ENCODE results near the gene ACTN4.

Gene ACTN4

DNA sequence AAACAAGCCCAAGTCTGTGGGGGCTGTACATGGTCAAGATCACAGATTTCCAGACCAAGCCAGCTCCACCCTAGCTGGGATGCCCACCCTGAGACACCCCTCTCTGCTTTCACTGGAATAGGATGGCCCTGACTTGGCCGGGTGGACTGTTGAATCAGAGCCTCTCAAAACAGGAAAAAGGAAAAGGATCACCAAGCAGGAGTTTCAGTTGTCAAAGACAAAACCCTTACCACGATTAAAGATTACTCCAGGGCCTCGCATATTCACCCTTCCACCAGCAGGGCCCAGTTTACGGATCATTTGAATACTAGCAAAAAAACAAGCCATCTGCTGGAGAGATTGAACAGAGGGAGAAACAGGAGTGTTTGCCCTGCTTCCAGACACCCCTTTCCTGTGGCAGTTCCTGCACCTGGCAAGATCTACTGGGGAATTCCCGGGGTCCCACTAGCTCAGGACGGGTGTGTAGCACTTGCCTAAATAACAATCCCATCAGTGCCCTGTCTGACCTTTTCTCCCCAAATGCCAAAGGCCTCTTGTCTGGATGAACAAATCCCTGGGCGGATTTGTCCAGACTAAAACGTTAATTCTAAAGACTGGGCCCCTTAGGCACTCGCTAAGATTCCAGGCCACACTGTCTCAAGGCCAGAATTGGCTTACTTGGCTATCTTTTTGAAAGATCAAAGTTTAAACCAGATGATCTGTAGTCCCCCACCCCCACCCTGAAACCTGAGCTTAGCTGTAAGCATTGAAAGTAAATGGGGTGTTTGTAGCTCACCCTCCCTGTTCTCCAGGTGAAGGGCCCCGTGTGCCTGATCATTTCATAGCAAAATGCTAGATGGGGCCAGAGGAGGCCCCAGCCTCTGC is 38.4 kb downstream of the ACTN4 start:
- H3K4me3 ChIP-seq (replicated peaks; ENCODE audit: low read depth, low read length) = no peak overlapping the region
- TF ChIP-seq, protein P1, sequence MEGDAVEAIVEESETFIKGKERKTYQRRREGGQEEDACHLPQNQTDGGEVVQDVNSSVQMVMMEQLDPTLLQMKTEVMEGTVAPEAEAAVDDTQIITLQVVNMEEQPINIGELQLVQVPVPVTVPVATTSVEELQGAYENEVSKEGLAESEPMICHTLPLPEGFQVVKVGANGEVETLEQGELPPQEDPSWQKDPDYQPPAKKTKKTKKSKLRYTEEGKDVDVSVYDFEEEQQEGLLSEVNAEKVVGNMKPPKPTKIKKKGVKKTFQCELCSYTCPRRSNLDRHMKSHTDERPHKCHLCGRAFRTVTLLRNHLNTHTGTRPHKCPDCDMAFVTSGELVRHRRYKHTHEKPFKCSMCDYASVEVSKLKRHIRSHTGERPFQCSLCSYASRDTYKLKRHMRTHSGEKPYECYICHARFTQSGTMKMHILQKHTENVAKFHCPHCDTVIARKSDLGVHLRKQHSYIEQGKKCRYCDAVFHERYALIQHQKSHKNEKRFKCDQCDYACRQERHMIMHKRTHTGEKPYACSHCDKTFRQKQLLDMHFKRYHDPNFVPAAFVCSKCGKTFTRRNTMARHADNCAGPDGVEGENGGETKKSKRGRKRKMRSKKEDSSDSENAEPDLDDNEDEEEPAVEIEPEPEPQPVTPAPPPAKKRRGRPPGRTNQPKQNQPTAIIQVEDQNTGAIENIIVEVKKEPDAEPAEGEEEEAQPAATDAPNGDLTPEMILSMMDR (IDR thresholded peaks at IDR 0.05; ENCODE audit: insufficient read depth, low read length, poor library complexity, severe bottlenecking) = peak; percentile 33
- H3K27me3 ChIP-seq (replicated peaks; ENCODE audit: control insufficient read depth, insufficient read depth, low read length) = no peaks in the 10 kb centered on the region
- no peaks in the 10 kb centered on the region; the same call in none of the 2 replicates for H3K36me3 ChIP-seq (ENCODE audit: control insufficient read depth, insufficient read depth, low read length)
- DNase-seq (ENCODE audit: extremely low read depth, insufficient read length) = no peak

DNA sequence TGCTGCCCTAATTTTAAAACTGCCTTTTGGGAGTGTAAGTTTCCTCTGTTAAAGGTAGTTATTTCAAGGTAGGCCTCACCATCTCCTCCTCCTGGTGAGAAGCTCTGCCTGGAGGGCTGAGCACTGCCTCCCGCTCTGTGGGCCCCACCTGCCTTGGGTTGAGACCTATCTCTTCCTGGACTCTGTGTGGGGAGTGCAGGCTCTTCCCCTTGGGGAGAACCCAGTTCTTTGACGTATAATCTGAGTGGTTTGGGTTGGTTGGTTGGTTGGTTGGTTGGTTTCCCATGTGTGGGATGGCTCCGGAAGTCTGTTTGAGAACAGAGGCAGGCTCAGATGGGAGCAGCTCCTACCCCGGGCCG is 39.1 kb downstream of the ACTN4 start:
- TF ChIP-seq, protein P1 (IDR thresholded peaks at IDR 0.05; ENCODE audit: insufficient read depth, low read length, poor library complexity, severe bottlenecking) = peak; percentile 24
- no peaks in the 10 kb centered on the region for H3K27me3 ChIP-seq (replicated peaks; ENCODE audit: control insufficient read depth, insufficient read depth, low read length)
- H3K4me3 ChIP-seq (replicated peaks; ENCODE audit: low read depth, low read length) = no peak overlapping the region
- H3K36me3 ChIP-seq (ENCODE audit: control insufficient read depth, insufficient read depth, low read length) = no peaks in the 10 kb centered on the region; the same call in none of the 2 replicates
- peak; percentile 43 for DNase-seq (ENCODE audit: extremely low read depth, insufficient read length)

DNA sequence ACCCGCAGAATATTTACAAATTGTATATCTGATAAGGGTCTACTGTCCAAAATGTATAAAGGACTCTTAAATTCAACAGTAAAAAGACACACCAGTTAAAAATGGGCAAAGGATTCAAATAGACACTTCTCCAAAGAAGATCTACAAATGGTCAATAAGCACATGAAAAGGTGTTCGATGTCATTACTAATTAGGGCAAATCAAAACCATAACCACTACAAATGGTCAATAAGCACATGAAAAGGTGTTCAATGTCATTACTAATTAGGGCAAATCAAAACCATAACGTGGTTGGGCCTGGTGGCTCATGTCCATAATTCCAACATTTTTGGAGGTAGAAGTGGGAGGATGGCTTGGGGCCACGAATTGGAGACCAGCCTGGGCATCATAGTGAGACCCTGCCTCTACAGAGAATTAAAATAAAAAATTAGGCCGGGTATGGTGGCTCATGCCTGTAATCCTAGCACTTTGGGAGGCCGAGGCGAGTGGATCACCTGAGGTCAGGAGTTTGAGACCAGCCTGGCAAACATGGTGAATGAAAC is 40.5 kb downstream of the ACTN4 start:
- H3K36me3 ChIP-seq (ENCODE audit: control insufficient read depth, insufficient read depth, low read length) = no peaks in the 10 kb centered on the region; the same call in none of the 2 replicates
- H3K4me3 ChIP-seq (replicated peaks; ENCODE audit: low read depth, low read length) = no peak overlapping the region
- no peak for DNase-seq (ENCODE audit: extremely low read depth, insufficient read length)
- TF ChIP-seq, protein P1 (IDR thresholded peaks at IDR 0.05; ENCODE audit: insufficient read depth, low read length, poor library complexity, severe bottlenecking) = no peak
- H3K27me3 ChIP-seq (replicated peaks; ENCODE audit: control insufficient read depth, insufficient read depth, low read length) = no peaks in the 10 kb centered on the region

DNA sequence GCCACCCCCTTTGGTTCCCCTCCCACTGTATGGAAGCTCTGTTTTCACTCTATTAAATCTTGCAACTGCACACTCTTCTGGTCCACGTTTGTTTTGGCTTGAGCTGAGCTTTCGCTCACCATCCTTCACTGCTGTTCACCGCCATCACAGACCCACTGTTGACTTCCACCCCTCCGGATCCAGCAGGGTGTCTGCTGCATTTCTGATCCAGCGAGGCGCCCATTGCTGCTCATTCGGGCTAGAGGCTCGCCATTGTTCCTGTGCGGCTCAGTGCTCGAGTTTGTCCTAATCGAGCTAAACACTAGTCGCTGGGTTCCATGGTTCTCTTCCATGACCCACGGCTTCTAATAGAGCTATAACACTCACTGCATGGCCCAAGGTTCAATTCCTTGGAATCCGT is 42.7 kb downstream of the ACTN4 start:
- TF ChIP-seq, protein P1 (IDR thresholded peaks at IDR 0.05; ENCODE audit: insufficient read depth, low read length, poor library complexity, severe bottlenecking) = no peak
- no peak for DNase-seq (ENCODE audit: extremely low read depth, insufficient read length)
- Histone ChIP-seq H3K27me3 (replicated peaks; ENCODE audit: control insufficient read depth, insufficient read depth, low read length) (no peaks in the 10 kb centered on the region), H3K4me3 (replicated peaks; ENCODE audit: low read depth, low read length) (no peak overlapping the region), H3K36me3 (ENCODE audit: control insufficient read depth, insufficient read depth, low read length) (no peaks in the 10 kb centered on the region; the same call in none of the 2 replicates)

DNA sequence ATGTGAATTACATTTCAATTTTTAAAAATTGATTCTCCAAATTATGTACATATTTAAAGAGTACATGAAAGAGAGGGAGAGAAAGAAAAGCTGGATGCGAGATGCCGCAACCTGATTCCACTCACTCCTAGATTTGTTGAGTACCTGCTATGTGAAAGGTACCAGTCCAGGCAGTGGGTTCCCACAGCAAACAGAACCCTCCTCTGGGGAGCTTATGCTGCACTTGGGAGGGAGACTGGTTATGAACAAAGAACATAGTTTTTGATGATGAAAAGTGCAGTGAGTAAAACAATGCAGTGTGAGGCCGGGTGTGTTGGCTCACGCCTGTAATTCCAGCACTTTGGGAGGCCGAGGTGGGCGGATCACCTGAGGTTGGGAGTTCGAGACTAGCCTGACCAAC is 43.4 kb downstream of the ACTN4 start:
- TF ChIP-seq, protein P1 (IDR thresholded peaks at IDR 0.05; ENCODE audit: insufficient read depth, low read length, poor library complexity, severe bottlenecking) = no peak
- H3K36me3 ChIP-seq (ENCODE audit: control insufficient read depth, insufficient read depth, low read length) = no peaks in the 10 kb centered on the region; the same call in none of the 2 replicates
- DNase-seq (ENCODE audit: extremely low read depth, insufficient read length) = no peak
- H3K27me3 ChIP-seq (replicated peaks; ENCODE audit: control insufficient read depth, insufficient read depth, low read length) = no peaks in the 10 kb centered on the region
- no peak overlapping the region for H3K4me3 ChIP-seq (replicated peaks; ENCODE audit: low read depth, low read length)

All from GM06990 (cell line).